IPS-18c (cell line): ENCODE results near the gene CCDC85C.

Source experiments
- H3K4me3 ChIP-seq: 2 replicates; pipeline ENCODE4 v1.7.0; 2013; ENCODE audit warnings: low read depth, mild to moderate bottlenecking, low read length, moderate library complexity; ENCODE audit not compliant: insufficient read depth
- H3K9me3 ChIP-seq: one replicate; pipeline ENCODE4 v1.6.1; 2013; ENCODE audit warnings: mild to moderate bottlenecking, low read length, moderate library complexity; ENCODE audit not compliant: control insufficient read depth, insufficient read depth

Gene CCDC85C

GRCh38 chr14:99586054-99586760, 17.8 kb downstream of the CCDC85C start:
- Histone ChIP-seq H3K9me3 (no peaks in the 10 kb centered on the region), H3K4me3 (no peak overlapping the region)

DNA sequence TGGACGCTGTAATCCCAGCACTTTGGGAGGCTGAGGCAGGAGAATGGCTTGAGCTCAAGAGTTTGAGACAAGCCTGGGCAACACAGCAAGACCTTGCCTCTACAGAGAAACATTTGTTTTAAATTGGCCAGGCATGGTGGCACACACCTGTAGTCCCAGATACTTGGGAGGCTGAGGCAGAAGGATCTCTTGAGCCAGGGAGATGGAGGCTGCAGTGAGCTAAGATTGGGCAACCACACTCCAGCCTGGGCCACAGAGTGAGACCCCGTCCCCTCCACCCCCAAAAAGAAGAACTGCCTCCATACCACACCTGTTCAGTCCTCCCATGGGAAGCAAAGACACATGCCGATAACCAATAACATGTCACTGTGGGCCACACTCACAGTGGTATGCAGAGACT, 19.2 kb downstream of the CCDC85C start:
- no peak overlapping the region for H3K4me3 ChIP-seq
- no peaks in the 10 kb centered on the region for H3K9me3 ChIP-seq

- Histone ChIP-seq H3K9me3 (no peaks in the 10 kb centered on the region), H3K4me3 (no peak overlapping the region)
Measured at GRCh38 chr14:99581938-99582337, 22.1 kb downstream of the CCDC85C start.

DNA sequence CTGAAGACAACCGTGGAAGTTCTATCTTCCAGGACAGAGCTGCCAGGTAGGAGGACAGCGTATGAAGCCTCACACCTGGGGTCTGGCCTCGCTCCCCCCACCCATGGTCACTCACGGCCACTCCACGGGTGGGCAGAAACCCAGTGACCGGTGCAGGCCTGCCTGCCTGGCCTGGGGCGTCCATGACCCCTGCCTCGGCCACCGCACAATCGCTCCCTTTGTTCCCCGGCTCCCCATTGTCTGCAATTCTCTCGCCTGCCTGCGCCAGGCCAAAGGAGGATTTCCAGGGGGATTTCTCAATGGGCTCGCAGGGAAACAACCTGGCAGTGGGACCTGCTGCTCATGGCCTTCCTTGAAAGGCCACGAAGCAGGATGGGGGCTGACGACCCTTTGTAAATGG, 22.6 kb downstream of the CCDC85C start:
- Histone ChIP-seq H3K4me3 (no peak overlapping the region), H3K9me3 (no peaks in the 10 kb centered on the region)

- Histone ChIP-seq H3K9me3 (no peaks in the 10 kb centered on the region), H3K4me3 (peak overlapping the region; percentile 3; the same call in 1 of the 2 replicates)
Measured at GRCh38 chr14:99579903-99580571, 24.0 kb downstream of the CCDC85C start.

GRCh38 chr14:99579120-99579836, 24.7 kb downstream of the CCDC85C start:
- no peaks in the 10 kb centered on the region for H3K9me3 ChIP-seq
- no peak overlapping the region for H3K4me3 ChIP-seq

- no peak overlapping the region for H3K4me3 ChIP-seq
- H3K9me3 ChIP-seq: no peaks in the 10 kb centered on the region
Measured at GRCh38 chr14:99578541-99579101, 25.4 kb downstream of the CCDC85C start.

GRCh38 chr14:99576761-99577705, 27.0 kb downstream of the CCDC85C start:
- Histone ChIP-seq H3K4me3 (no peak overlapping the region), H3K9me3 (no peaks in the 10 kb centered on the region)

GRCh38 chr14:99576304-99576703, 27.7 kb downstream of the CCDC85C start:
- no peak overlapping the region for H3K4me3 ChIP-seq

DNA sequence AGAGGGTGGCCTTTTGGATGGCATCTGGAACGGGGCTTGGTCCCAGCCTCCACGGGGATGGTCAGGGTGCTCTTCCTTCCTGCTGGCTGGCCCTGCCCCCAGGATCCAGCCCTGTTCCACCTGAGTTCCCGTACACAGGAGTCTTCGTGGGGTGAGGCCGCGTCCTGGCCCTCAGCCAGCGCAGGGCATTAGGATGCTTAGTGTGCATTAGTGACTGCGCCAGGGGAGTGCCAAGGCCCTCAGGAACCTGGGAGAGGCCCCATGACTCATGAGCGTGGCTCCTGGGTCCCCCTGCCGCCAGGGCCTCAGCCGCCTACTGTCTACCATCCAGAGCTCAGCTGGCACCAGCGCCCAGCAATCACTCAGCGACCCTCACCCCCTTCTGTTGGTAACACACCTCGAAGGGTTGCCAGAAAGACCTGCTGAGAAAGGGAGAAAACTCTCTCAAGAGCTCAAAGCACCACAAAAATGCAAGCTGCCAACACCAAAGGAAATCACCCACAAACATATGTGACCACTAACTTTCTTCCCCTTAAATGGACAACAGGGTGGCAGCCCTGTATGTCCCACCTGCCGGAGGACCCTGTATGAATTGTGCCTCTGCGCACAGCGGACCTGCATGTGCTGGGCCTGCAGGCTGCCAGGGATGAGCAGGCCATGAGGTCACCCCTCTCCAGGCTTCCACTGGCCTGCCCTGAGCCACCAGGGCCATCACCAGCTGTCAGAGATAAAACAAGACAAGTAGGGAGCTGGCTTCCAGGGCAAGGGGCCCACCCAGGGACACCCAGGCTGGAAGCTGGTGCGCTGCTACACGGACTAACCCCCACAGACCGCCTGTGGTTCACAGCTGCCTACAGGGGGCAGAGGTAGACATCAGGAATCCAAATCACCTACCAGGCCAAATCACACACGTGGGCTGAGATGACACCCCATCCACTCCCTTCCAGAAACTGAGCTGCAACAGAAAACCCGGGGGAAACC, 28.7 kb downstream of the CCDC85C start:
- Histone ChIP-seq H3K4me3 (no peak overlapping the region), H3K9me3 (no peaks in the 10 kb centered on the region)

More at GRCh38 chr14:99576304-99576703, 27.7 kb downstream of the CCDC85C start:
- H3K9me3 ChIP-seq: no peaks in the 10 kb centered on the region

- Histone ChIP-seq H3K9me3 (no peaks in the 10 kb centered on the region), H3K4me3 (0 out of 2 replicates have a peak overlapping the region, but pooled peaks have one; percentile 10)
Measured at GRCh38 chr14:99574099-99574880, 29.7 kb downstream of the CCDC85C start.

- Histone ChIP-seq H3K9me3 (no peaks in the 10 kb centered on the region), H3K4me3 (no peak overlapping the region)
Measured at GRCh38 chr14:99573436-99574098, 30.4 kb downstream of the CCDC85C start.

- H3K4me3 ChIP-seq: no peak overlapping the region
- H3K9me3 ChIP-seq: no peaks in the 10 kb centered on the region
Measured at GRCh38 chr14:99573000-99573330, 31.0 kb downstream of the CCDC85C start.

- H3K9me3 ChIP-seq: no peaks in the 10 kb centered on the region
- no peak overlapping the region for H3K4me3 ChIP-seq
Measured at GRCh38 chr14:99572173-99572999, 31.6 kb downstream of the CCDC85C start.
